C4-2B (cell line): ENCODE measurements around the gene RTN4.

ENCODE experiments used
- H3K27ac ChIP-seq: fragments of 450-650 bp; 2 replicates; pipeline ENCODE4 v1.5.1; 2017
- CTCF ChIP-seq: fragments of 450-650 bp; conservative IDR thresholded peaks from 2 replicates; pipeline ENCODE4 v1.5.1; 2017; ENCODE audit warnings: mild to moderate bottlenecking
- ZFX ChIP-seq: fragments of 450-650 bp; IDR thresholded peaks from 2 replicates; pipeline ENCODE4 v1.6.1; 2017

Gene RTN4

GRCh38 chr2:55052129-55053061 lies 2.1 kb upstream of the RTN4 start:
- no peak overlapping the region for H3K27ac ChIP-seq
- TF ChIP-seq CTCF, result no peak
- no peak for TF ChIP-seq ZFX

GRCh38 chr2:55051026-55051866 lies 995 bp upstream of the RTN4 start:
- peak overlapping the region; percentile 95 for H3K27ac ChIP-seq
- no peak for TF ChIP-seq ZFX
- no peak for TF ChIP-seq CTCF

- H3K27ac ChIP-seq, result peak overlapping the region; percentile 95
- TF ChIP-seq ZFX (no peak), CTCF (no peak)
Observed at GRCh38 chr2:55049821-55050099, 491 bp downstream of the RTN4 start.

GRCh38 chr2:55049043-55049820 lies 1.0 kb downstream of the RTN4 start:
- peak overlapping the region; percentile 95 for H3K27ac ChIP-seq
- TF ChIP-seq ZFX (no peak), CTCF (peak; percentile 78)

GRCh38 chr2:55048508-55049042 lies 1.7 kb downstream of the RTN4 start:
- peak overlapping the region; percentile 95 for H3K27ac ChIP-seq
- TF ChIP-seq CTCF, result no peak
- no peak for TF ChIP-seq ZFX

- TF ChIP-seq CTCF (no peak), ZFX (no peak)
- H3K27ac ChIP-seq, result no peak overlapping the region; the same call in 1 of the 2 replicates
Observed at GRCh38 chr2:55047677-55048299, 2.5 kb downstream of the RTN4 start.
